Islet of Langerhans (tissue), 1 donor: ENCODE data around the gene ZSCAN9.

ENCODE experiments used
- FAIRE-seq: peaks from one replicate; lab custom pipeline; 2011; peaks lifted over from hg19 to GRCh38; lab: Jason Lieb, UNC

ZSCAN9 gene

DNA sequence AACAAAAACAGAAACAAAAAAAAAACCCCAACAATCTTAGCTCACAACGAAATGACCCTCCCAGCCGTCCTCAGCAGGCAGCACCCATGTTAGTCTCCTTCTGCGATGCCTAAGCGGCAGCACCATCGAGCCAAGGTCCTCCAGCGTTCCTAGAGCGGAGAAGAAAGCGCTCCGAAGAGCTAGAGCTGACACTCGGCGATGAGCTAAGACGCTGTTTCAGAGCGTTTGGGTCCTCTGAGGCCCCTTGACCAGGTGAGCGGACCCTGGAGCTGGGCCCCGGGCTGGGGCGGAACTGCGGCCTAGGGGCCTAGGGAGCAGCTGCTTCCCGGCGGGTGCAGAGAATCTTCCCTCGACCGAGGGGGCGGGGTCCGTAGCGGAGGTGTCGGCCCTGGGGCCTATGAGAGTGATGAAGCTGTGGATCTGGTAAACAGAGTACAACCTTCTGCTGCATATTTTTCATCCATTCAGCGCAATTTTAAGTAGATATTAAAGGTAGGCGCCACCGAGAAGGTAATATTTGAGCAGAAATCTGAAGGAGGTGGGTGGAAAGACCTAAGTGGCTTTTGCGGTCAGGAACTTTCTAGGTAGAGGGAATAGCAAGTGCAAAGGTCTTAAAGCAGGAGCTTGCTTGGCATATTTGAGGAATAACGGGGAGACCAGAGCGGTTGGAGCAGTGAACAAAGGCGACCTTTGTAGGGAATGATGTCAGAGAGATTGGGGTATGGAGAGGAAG lies 42.1 kb downstream of the ZSCAN9 start, which contains the start of gene ZSCAN26:
Gene ZSCAN26, plus strand, starts transcription at position 182 of the 733 bp plus-strand sequence. CDS start 4,777 bp downstream, outside the sequence.
- peak; percentile 79 for FAIRE-seq

DNA sequence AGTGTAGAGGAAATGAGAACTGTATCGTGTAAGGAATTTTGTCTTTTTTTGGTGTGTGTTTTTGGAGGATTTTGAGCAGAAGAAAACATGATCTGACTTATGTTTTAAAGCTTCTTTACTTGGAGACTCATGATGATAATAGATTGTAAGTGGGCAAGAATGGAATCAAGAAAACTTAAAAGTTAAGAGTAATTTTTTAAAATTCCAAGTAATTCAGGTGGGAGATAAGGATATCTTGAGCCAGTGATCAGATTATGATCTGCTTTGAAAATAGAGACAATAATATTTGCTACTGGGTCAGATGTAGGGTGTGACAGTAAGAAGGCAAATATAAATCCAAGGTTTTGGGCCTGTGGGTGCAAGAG lies 42.6 kb downstream of the ZSCAN9 start:
- no peak for FAIRE-seq

DNA sequence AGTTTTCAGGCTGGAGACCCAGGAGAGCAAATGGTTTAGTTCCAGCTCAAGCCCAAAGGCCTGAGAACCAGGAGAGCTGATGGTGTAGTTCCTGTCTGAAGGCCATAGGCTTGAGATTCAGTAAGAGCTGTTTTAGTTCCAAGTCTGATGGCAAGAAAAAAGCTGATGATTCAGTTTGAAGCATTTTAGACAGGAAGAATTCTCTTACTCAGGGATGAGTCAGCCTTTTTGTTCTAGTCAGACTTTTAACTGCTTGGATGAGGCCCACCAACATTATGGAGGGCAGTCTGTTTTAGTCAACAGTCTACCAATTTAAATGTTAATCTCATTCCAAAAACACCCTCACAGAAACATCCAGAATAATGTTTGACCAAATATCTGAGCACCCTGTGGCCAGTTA lies 44.4 kb downstream of the ZSCAN9 start:
- no peak for FAIRE-seq

DNA sequence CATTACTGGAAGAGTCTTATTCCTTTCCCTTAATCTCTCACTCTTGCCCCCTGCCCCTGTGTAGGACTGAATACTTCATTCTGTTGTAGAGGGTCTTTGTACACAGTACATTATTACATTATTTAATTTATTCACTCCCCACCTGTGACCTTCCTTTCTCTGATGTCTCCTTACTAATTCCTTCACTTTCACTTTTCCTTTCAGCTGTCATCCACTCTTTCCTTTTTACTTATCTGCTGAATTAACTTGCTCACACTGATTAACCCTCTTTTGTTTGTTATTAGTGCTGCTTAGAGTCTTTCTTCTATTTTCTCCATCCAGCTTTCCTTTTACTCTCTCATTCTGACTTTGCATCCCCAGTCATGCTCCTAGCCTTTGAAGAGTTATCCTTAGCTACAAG lies 49.8 kb downstream of the ZSCAN9 start:
- no peak for FAIRE-seq

DNA sequence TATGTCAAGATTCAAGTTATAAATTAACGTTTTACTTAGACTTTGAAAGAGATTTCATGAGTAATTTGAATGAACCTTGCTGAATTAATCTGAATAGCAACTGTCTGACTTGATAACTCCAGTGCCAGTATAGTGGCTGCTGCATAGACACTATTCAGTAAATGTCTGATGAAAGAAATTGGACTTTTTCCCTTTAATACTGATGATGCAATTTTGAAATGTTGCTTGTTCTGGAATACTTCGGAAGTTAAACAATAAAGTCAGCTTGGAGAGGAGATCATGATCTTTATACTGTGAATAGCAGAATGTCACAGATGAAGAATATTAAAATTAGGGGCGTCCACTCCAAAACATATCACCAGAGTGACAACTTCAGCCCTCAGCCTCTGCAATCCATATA lies 52.7 kb downstream of the ZSCAN9 start:
- FAIRE-seq: no peak

DNA sequence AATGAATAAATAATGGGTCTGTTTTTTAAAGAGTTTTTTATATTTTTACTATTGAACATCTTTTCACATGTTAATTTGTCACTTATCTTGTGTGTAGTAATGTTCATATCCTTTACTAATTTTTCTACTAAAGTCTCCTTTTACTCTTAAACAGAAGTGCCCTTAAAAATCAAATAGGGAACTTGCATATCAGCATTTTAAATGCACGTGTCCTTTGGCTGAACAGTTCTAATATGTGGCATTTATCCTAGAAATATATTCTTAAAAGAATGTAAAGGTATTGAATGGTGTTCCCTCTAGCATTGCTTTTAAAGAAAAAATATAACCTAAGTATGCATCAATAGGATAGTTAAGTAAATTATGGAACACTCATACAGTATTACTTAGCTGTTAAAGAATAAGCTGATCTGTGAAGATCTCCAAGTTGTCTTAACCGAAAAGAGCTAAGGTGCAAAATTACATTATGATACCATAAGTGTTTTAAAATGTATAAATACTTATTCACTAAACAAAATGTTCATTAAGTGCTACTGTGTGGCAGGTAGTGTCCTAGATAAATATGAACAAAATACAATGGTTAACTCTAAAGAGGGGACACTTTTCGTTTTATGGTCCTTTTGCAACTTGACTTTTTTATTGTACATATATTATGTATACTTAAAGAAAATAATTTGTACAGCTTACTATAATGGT lies 55.7 kb downstream of the ZSCAN9 start:
- no peak for FAIRE-seq

DNA sequence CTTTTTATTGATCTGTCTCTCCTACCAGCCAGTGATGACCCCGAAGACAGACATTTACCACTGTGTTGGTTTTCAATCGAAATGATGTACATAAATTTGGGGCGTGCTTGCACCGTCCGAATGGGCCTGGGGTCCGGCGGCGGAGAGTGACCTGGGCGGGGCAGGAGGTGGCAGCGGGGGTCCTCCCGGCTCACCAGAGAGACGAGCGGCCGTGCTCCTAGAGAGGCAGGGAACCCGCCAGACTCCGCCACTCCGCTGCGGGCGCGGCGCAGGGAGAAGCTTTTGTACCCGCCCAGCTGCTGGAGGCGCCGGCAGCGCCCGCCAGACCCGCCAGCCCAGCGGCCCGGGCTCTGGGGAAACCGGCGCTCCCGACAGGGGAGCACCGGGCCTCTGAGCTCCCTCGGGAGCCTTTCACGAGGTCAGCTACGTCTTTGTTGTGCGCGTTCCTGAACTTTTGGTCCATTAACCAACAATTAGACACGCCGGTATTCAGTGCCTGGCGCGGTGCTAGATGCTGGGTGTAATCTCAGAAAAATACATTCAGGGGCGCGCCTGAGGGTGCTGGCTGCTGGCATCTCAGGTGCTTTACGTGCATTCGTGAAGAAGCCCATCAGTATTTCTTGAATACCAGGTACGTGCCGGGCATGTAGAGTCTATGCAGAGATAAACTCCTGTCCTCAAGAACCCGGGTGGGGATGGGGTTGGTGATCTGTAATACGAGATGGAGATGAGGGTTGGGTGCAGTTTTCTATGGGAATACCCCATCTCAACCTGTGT lies 56.4 kb downstream of the ZSCAN9 start, which contains the start of gene PGBD1:
Gene PGBD1, plus strand, starts transcription at position 285 of the 777 bp plus-strand sequence. CDS start 2,242 bp downstream, outside the sequence.
- no peak for FAIRE-seq

DNA sequence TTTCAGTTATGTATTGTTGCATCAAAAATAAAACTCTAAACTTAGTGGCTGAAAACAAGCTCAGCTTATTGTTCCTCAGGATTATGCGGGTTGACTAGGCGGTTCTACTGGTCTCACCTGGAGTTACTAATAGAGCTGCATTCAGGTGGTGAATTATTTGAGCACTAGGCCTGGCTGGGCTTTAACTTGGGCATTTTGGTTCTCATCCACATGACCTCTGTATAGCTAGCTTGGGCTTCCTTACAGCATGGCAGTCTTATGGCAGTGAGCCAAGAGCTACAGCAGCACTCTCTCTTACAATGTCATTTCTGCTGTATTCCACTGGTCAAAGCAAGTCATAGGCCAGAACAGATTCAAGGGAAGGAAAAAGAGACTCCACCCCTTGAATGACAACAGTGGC lies 57.9 kb downstream of the ZSCAN9 start:
- FAIRE-seq: no peak
